Lung (tissue), 12 donors: ENCODE measurements around the gene PTPN21. TPM values are rescaled to one million over a fixed set of nuclear protein-coding genes. Genes with fewer than 3 reads are reported as not detected.

Source experiments
- ATAC-seq: fragments of 200-7000 bp; cut with Tn5 transposase; one replicate; pipeline ENCODE4 v1.9.1; 2020; ENCODE audit warnings: moderate number of reproducible peaks; ENCODE audit not compliant: insufficient read depth, low FRiP score
- DNase-seq, 3 donors: peaks; one replicate each; pipeline ENCODE4 v3.0.0-alpha.2; 2013 to 2017
- H3K27ac ChIP-seq, 2 donors: one replicate each; pipeline ENCODE4 v1.5.1; 2013; ENCODE audit warnings: mild to moderate bottlenecking in 2 of 2, moderate library complexity in 2 of 2, control low read depth in 1 of 2, inconsistent platforms in 1 of 2, low read depth in 1 of 2, low read length in 1 of 2
- H3K27me3 ChIP-seq, 3 donors: one replicate each; pipeline ENCODE4 v1.5.1; 2013; ENCODE audit warnings: low read length in 2 of 3; ENCODE audit not compliant: control insufficient read depth in 3 of 3, insufficient read depth in 3 of 3
- H3K36me3 ChIP-seq, 4 donors: one replicate each; pipeline ENCODE4 v1.5.1; 2013; ENCODE audit warnings: low read length in 4 of 4, mild to moderate bottlenecking in 1 of 4, moderate library complexity in 1 of 4; ENCODE audit not compliant: control insufficient read depth in 4 of 4, insufficient read depth in 4 of 4
- H3K4me1 ChIP-seq, 5 donors: one replicate each; pipeline ENCODE4 v1.5.1; 2013; ENCODE audit warnings: low read length in 5 of 5, mild to moderate bottlenecking in 2 of 5, moderate library complexity in 1 of 5; ENCODE audit not compliant: control insufficient read depth in 5 of 5, insufficient read depth in 5 of 5
- H3K4me3 ChIP-seq: one replicate; pipeline ENCODE4 v1.5.1; 2013; ENCODE audit warnings: mild to moderate bottlenecking, control low read depth, moderate library complexity
- H3K9ac ChIP-seq, 2 donors: one replicate each; pipeline ENCODE4 v1.5.1; 2013; ENCODE audit warnings: low read length in 2 of 2, control low read depth in 1 of 2; ENCODE audit not compliant: insufficient read depth in 1 of 2
- H3K9me3 ChIP-seq, 4 donors: one replicate each; pipeline ENCODE4 v1.5.1; 2013; ENCODE audit warnings: low read length in 3 of 4, mild to moderate bottlenecking in 1 of 4, moderate library complexity in 1 of 4; ENCODE audit not compliant: control insufficient read depth in 4 of 4, insufficient read depth in 3 of 4
- CTCF ChIP-seq: IDR thresholded peaks from 2 replicates; pipeline ENCODE4 v1.5.1; 2012; ENCODE audit warnings: mild to moderate bottlenecking; ENCODE audit errors: control extremely low read depth, extremely low read depth
- WGBS, 2 donors: extraction: QIAGEN DNeasy Blood & Tissue Kit; methylation state at CpG; one replicate each; pipeline ENCODE4 v1.1.7; 2013; 5-methylcytosine and 5-hydroxymethylcytosine counted together
- polyA plus RNA-seq, 2 donors: library from polyadenylated mRNA; stranded (reverse); fragments of 200-250 nt; gene quantifications; one replicate each; pipeline ENCODE4 v1.2.1, GENCODE V29; 2013
- total RNA-seq, 2 donors: library from RNA; depleted of rRNA in 1 of 2; stranded (reverse); fragments of >200 nt in 1 of 2; gene quantifications; one replicate each; pipeline ENCODE4 v1.2.1, GENCODE V29; 2014 to 2021
- donor health status: control.
- donor health status: control.
- donor health status: Bipolar disorder and iron deficiency.
- donor health status: healthy.
- donor health status: DM: yes; HTN: yes; CAD: no.

The PTPN21 gene
- total and polyA plus RNA-seq, 4 donors, result 8.2 to 39.3 (median 20.2) TPM

- no peak overlapping the region for H3K9ac ChIP-seq
- no peak overlapping the region for H3K4me3 ChIP-seq
- H3K27me3 ChIP-seq, result no peaks in the 10 kb centered on the region
- DNase-seq, result no peak
- no peak overlapping the region for H3K27ac ChIP-seq
- ATAC-seq, result no peak
- no peaks in the 10 kb centered on the region for H3K9me3 ChIP-seq
- 85 to 94% methylated on average over 3 of the region's 3 CpGs for WGBS, 2 donors
- TF ChIP-seq CTCF, result no peak
- H3K4me1 ChIP-seq, result peaks cover 0 to 12% (median 0%) of the 10 kb centered on the region in 5 donors
- H3K36me3 ChIP-seq, result peaks cover 8 to 20% (median 18%) of the 10 kb centered on the region in 4 donors
Observed at GRCh38 chr14:88545256-88545655, 9.6 kb downstream of the PTPN21 start.

GRCh38 chr14:88542857-88543795 lies 11.7 kb downstream of the PTPN21 start:
- no peak overlapping the region for H3K27ac ChIP-seq
- peaks cover 7 to 17% (median 10%) of the 10 kb centered on the region in 4 donors for H3K36me3 ChIP-seq
- H3K9me3 ChIP-seq, result no peaks in the 10 kb centered on the region
- H3K9ac ChIP-seq, result no peak overlapping the region
- DNase-seq, result no peak
- no peaks in the 10 kb centered on the region for H3K27me3 ChIP-seq
- H3K4me1 ChIP-seq, result peaks cover 0 to 20% (median 0%) of the 10 kb centered on the region in 5 donors
- no peak overlapping the region for H3K4me3 ChIP-seq
- WGBS, 2 donors, result 79% methylated on average over 6 of the region's 6 CpGs
- no peak for TF ChIP-seq CTCF
- no peak for ATAC-seq

DNA sequence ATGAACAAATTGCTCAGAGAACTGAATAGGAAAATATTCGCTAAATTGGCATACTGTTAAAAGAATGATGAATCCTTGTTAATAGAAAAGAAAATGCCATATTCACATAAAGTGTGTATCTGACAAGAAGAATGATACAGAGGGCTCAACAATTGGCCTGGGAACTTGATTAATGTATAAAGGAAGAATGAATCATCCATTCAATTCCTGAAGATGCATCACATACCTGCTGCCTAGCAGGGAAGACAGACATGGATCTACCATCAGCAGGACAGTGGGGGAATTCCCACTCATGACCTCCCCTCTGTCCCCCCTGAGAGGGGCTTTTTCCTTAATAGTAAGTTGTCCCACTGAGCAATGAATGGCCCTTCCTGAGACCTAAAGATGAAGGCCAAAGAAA lies 13.5 kb downstream of the PTPN21 start:
- DNase-seq, result no peak
- Histone ChIP-seq H3K9me3 (no peaks in the 10 kb centered on the region), H3K4me1 (peaks cover 0 to 22% (median 0%) of the 10 kb centered on the region in 5 donors), H3K27me3 (no peaks in the 10 kb centered on the region), H3K9ac (no peak overlapping the region), H3K27ac (no peak overlapping the region), H3K36me3 (peaks cover 3 to 17% (median 5%) of the 10 kb centered on the region in 4 donors), H3K4me3 (no peak overlapping the region)
- no peak for ATAC-seq
- TF ChIP-seq CTCF, result no peak
- WGBS, 2 donors, result 84 to 86% methylated on average over 1 of the region's 1 CpG
